Measurements from ENCODE around the gene NUP85.

NUP85 gene

GRCh38 chr17:75182319-75182568, 23.2 kb upstream of the NUP85 start:
- peaks cover 45% of the 10 kb centered on the region for H3K79me2 ChIP-seq (ENCODE audit: insufficient read depth, low read length)
- TF ChIP-seq CTCF (IDR thresholded peaks at IDR 0.05; ENCODE audit: low read length) (no peak), EZH2 (IDR thresholded peaks at IDR 0.05; ENCODE audit: borderline replicate concordance, low read length) (no peak)
- H2AFZ ChIP-seq (ENCODE audit: low read length), result no peak overlapping the region
- H3K4me1 ChIP-seq (ENCODE audit: insufficient read depth, low read length, severe bottlenecking), result peaks cover 25% of the 10 kb centered on the region
- H3K4me2 ChIP-seq (ENCODE audit: low read length), result peak overlapping the region; percentile 97
- no peaks in the 10 kb centered on the region for H3K9me3 ChIP-seq (ENCODE audit: low read length)
- peak overlapping the region; percentile 85 for H3K27ac ChIP-seq (ENCODE audit: low read depth, low read length, poor library complexity, severe bottlenecking)
- no peaks in the 10 kb centered on the region for H3K9me2 ChIP-seq (ENCODE audit: low read depth, low read length)
- no peaks in the 10 kb centered on the region for H3F3A ChIP-seq (ENCODE audit: insufficient read depth, low read length)
- peak overlapping the region; percentile 98 for H3K4me3 ChIP-seq (ENCODE audit: low read depth, low read length, poor library complexity, severe bottlenecking)
- peaks cover 7% of the 10 kb centered on the region for H4K20me1 ChIP-seq (ENCODE audit: insufficient read depth, low read length)
- H3K27me3 ChIP-seq (ENCODE audit: insufficient read depth, low read length), result no peaks in the 10 kb centered on the region
- peak overlapping the region; percentile 99 for H3K9ac ChIP-seq (ENCODE audit: low read length)
- peaks cover 37% of the 10 kb centered on the region for H3K36me3 ChIP-seq (ENCODE audit: insufficient read depth, low read length)

GRCh38 chr17:75182569-75183436, 22.7 kb upstream of the NUP85 start, which contains the start of gene SUMO2:
Gene SUMO2, minus strand, starts transcription at chr17:75182959. Its CDS starts 125 bp downstream, at chr17:75182834.
- Histone ChIP-seq H2AFZ (ENCODE audit: low read length) (peak within 1 kb of the TSS; percentile 39; the same call in 1 of the 2 replicates), H3K9ac (ENCODE audit: low read length) (peak within 1 kb of the TSS; percentile 99), H3K79me2 (ENCODE audit: insufficient read depth, low read length) (peaks cover 40% of the 10 kb centered on the region), H3K4me3 (ENCODE audit: low read depth, low read length, poor library complexity, severe bottlenecking) (peak within 1 kb of the TSS; percentile 98), H3F3A (ENCODE audit: insufficient read depth, low read length) (no peaks in the 10 kb centered on the region), H3K9me2 (ENCODE audit: low read depth, low read length) (no peaks in the 10 kb centered on the region), H3K4me2 (ENCODE audit: low read length) (peak within 1 kb of the TSS; percentile 97), H4K20me1 (ENCODE audit: insufficient read depth, low read length) (peaks cover 7% of the 10 kb centered on the region), H3K27me3 (ENCODE audit: insufficient read depth, low read length) (no peaks in the 10 kb centered on the region; the same call in 1 of the 2 replicates), H3K9me3 (ENCODE audit: low read length) (no peaks in the 10 kb centered on the region), H3K27ac (ENCODE audit: low read depth, low read length, poor library complexity, severe bottlenecking) (peak within 1 kb of the TSS; percentile 87), H3K36me3 (ENCODE audit: insufficient read depth, low read length) (peaks cover 31% of the 10 kb centered on the region), H3K4me1 (ENCODE audit: insufficient read depth, low read length, severe bottlenecking) (peaks cover 25% of the 10 kb centered on the region)
- no peak for TF ChIP-seq EZH2 (IDR thresholded peaks at IDR 0.05; ENCODE audit: borderline replicate concordance, low read length)
- no peak for TF ChIP-seq CTCF (IDR thresholded peaks at IDR 0.05; ENCODE audit: low read length)

DNA sequence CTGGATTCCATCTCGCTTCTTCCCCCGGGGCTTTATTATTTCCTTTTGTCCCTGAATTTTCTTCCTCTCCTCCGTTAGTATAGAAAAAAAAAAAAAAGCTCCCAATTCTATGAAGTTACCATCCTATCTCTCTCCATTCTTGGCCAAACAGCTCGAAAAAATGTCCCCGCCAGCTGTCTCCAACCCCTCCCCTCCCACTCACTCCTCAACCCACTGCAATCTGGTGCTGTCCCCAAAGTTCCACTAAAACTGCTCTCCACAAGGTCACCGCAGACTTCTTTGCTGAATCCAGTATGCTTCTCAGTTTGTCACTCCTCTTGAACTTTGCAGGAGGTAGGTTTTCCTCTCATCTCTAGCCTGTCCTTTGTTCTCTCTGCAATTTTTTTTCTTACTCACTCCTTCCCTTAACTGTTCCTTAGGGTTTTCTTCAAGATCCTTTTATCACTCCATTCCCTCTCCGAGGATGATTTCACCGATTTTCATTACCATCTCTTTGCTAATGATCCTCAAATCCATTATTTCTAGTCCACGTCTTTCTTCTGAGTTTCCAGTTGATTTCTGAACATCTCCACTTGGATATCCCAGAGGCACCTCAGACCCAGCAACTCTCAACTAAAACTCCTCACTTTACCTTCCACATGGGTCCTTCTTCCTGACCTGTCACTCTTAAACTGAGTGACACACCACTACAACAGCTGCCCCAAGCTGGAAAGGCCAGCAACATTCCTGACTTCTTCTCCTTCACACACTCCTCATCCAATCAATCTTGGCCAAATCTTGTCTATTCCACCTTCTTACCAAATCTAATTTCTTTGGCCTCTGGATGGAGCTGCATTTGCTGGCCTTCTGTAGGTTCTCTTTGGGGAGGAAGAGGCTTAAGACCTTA, 21.2 kb upstream of the NUP85 start:
- peaks cover 17% of the 10 kb centered on the region for H3K36me3 ChIP-seq (ENCODE audit: insufficient read depth, low read length)
- H3K9me2 ChIP-seq (ENCODE audit: low read depth, low read length), result no peaks in the 10 kb centered on the region
- H3K4me1 ChIP-seq (ENCODE audit: insufficient read depth, low read length, severe bottlenecking), result peaks cover 25% of the 10 kb centered on the region
- TF ChIP-seq CTCF (IDR thresholded peaks at IDR 0.05; ENCODE audit: low read length), result no peak
- TF ChIP-seq EZH2 (IDR thresholded peaks at IDR 0.05; ENCODE audit: borderline replicate concordance, low read length), result no peak
- peaks cover 7% of the 10 kb centered on the region for H4K20me1 ChIP-seq (ENCODE audit: insufficient read depth, low read length)
- no peak overlapping the region for H3K9ac ChIP-seq (ENCODE audit: low read length)
- no peak overlapping the region for H2AFZ ChIP-seq (ENCODE audit: low read length)
- no peak overlapping the region for H3K4me2 ChIP-seq (ENCODE audit: low read length)
- no peaks in the 10 kb centered on the region for H3F3A ChIP-seq (ENCODE audit: insufficient read depth, low read length)
- H3K79me2 ChIP-seq (ENCODE audit: insufficient read depth, low read length), result peaks cover 32% of the 10 kb centered on the region
- H3K27me3 ChIP-seq (ENCODE audit: insufficient read depth, low read length), result no peaks in the 10 kb centered on the region; the same call in 1 of the 2 replicates
- H3K27ac ChIP-seq (ENCODE audit: low read depth, low read length, poor library complexity, severe bottlenecking), result no peak overlapping the region
- H3K9me3 ChIP-seq (ENCODE audit: low read length), result no peaks in the 10 kb centered on the region
- no peak overlapping the region for H3K4me3 ChIP-seq (ENCODE audit: low read depth, low read length, poor library complexity, severe bottlenecking)

Data from OCI-LY1 (cell line).